Measurements from ENCODE around the gene EPHB2. TPM values are rescaled to one million over a fixed set of nuclear protein-coding genes. Genes with fewer than 3 reads are reported as not detected.

The EPHB2 gene
- total RNA-seq, 4 donors from 2014 or later, result 0.08 to 3.4 (median 1.9) TPM

DNA sequence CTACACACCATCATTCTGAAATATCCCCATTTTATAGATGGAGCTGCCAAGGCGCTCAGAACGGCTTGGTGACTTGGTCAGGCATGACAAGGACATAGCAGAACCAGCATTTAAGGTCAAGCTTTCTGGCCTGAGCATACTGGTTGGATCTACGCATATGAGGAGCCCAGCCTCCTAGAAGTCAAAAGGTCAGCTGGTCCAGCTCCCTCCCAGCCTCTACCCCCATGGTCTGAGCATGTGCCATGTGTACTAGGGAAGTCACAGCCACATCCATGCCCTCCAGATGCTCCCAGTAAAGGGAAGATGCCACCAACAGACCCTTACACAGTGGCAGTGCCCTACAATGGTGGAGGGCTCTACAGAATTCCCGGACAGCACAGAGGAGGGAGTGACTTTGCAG lies 96.7 kb downstream of the EPHB2 start:
- TF ChIP-seq, protein P1, sequence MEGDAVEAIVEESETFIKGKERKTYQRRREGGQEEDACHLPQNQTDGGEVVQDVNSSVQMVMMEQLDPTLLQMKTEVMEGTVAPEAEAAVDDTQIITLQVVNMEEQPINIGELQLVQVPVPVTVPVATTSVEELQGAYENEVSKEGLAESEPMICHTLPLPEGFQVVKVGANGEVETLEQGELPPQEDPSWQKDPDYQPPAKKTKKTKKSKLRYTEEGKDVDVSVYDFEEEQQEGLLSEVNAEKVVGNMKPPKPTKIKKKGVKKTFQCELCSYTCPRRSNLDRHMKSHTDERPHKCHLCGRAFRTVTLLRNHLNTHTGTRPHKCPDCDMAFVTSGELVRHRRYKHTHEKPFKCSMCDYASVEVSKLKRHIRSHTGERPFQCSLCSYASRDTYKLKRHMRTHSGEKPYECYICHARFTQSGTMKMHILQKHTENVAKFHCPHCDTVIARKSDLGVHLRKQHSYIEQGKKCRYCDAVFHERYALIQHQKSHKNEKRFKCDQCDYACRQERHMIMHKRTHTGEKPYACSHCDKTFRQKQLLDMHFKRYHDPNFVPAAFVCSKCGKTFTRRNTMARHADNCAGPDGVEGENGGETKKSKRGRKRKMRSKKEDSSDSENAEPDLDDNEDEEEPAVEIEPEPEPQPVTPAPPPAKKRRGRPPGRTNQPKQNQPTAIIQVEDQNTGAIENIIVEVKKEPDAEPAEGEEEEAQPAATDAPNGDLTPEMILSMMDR (IDR thresholded peaks at IDR 0.05), result no peak
- no peak for TF ChIP-seq POLR2A (IDR thresholded peaks at IDR 0.05)
- Histone ChIP-seq H3K27ac (no peak overlapping the region), H3K4me3 (no peak overlapping the region), H3K27me3 (peaks cover 0 to 68% (median 0%) of the 10 kb centered on the region in 4 donors), H3K36me3 (no peaks in the 10 kb centered on the region), H3K9me3 (no peaks in the 10 kb centered on the region), H3K4me1 (peaks cover 7 to 45% (median 8%) of the 10 kb centered on the region in 3 donors)
- WGBS, 2 donors, result 89 to 92% methylated on average over 4 of the region's 4 CpGs
- no peak for DNase-seq
- intact Hi-C loops (cut with DNase I), result no loop called here

DNA sequence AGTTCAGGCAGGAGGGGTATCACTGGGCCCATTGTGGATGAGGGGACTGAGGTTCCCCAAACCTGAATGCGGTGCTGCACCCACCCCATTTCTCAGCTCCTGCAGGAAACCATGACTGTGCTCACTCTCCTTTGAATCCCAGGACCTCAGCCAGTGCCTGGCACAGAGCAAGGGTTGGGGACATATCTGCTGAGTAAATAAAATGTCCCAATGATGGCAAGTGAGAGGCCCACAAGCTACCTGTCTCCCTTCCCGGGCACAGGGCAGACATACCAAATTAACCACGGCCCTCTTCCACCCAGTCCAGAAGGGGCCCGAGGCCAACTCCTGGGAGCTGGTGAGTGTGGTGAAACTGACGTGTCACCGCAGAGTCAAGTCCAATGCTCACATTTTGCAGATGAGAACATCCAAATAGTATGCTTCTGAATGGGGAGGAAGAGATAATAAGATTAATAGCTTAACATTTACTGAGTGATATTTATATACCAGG lies 97.6 kb downstream of the EPHB2 start:
- Histone ChIP-seq H3K9me3 (no peaks in the 10 kb centered on the region), H3K27me3 (peaks cover 0 to 61% (median 0%) of the 10 kb centered on the region in 4 donors), H3K4me1 (peaks cover 7 to 45% (median 8%) of the 10 kb centered on the region in 3 donors), H3K27ac (peak overlapping the region in 3 of 4 donors; percentile 21 to 51 (median 29)), H3K36me3 (no peaks in the 10 kb centered on the region), H3K4me3 (no peak overlapping the region)
- no peak for TF ChIP-seq POLR2A (IDR thresholded peaks at IDR 0.05)
- TF ChIP-seq, protein P1 (IDR thresholded peaks at IDR 0.05), result no peak
- intact Hi-C loops (cut with DNase I), result no loop called here
- no peak for DNase-seq
- 31 to 37% methylated on average over 6 of the region's 6 CpGs for WGBS, 2 donors

DNA sequence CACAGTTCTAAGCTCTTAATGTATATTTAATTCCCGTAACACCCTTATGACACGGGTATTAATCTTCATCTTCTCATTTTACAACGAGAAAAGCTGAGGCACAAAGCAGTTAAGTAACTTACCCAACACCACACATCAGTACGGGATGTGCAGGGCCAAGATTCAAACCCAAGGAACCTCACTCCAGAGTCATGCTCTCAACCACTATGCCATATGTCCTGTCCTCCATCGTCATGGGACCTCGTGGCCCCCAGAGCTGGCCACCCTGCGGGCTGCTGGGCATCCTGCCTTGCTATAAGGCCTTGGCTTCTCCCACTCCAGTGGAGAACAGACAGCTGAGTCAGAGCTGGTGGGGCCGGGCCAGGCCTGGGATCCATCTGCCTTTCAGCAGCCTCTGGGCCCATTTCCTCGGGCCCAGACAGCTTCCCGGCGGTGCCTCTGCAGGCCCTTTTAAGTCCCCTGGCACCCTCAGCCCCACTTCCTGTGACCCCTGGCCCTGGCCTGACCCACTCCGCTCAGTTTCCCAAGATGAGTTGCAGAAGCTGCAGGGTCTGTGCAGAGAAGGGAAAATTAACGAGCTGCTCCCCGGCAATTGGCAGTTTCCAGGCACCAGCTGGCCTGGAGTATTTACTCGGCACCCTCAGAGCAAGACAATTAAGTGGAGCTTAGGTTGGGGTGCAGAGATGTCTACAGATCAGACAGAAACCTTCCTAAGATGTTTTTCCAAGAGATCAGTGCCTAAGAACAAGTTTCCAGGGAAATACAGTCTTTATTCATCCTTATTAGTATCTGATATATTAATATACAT lies 98.2 kb downstream of the EPHB2 start:
- no peak overlapping the region for H3K4me3 ChIP-seq
- peak overlapping the region in 3 of 4 donors; percentile 21 to 51 (median 29) for H3K27ac ChIP-seq
- H3K27me3 ChIP-seq, result peaks cover 0 to 67% (median 0%) of the 10 kb centered on the region in 4 donors
- peaks cover 7 to 42% (median 8%) of the 10 kb centered on the region in 3 donors for H3K4me1 ChIP-seq
- no peak for DNase-seq
- H3K36me3 ChIP-seq, result no peaks in the 10 kb centered on the region
- TF ChIP-seq POLR2A (IDR thresholded peaks at IDR 0.05), result no peak
- TF ChIP-seq, protein P1 (IDR thresholded peaks at IDR 0.05), result no peak
- intact Hi-C loops (cut with DNase I), result no loop called here
- H3K9me3 ChIP-seq, result no peaks in the 10 kb centered on the region
- 20 to 25% methylated on average over 5 to 11 of the region's 15 CpGs for WGBS, 2 donors

DNA sequence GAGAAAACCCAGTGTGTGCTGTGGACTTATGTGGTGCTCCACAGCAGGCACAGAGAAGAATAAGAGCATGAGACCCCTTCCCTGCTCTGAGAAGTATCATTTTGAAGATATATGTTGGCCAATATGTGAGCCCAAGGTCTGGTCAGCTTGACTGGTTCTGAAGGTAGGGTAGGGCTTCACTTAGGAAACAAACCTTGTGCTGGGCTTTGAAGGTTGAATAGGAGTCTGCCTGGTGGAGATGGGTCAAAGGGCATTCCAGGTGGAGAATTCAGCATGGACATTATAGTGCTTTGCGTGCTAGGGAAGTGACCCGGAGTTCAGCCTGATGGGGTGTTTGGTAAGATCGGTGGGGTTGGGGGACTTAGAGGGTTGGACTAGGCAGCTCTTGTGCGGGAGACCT lies 99.1 kb downstream of the EPHB2 start:
- WGBS, 2 donors, result 86 to 95% methylated on average over 4 of the region's 4 CpGs
- H3K36me3 ChIP-seq, result no peaks in the 10 kb centered on the region
- H3K9me3 ChIP-seq, result no peaks in the 10 kb centered on the region
- peaks cover 0 to 73% (median 0%) of the 10 kb centered on the region in 4 donors for H3K27me3 ChIP-seq
- H3K27ac ChIP-seq, result no peak overlapping the region
- DNase-seq, result no peak
- peaks cover 7 to 36% (median 8%) of the 10 kb centered on the region in 3 donors for H3K4me1 ChIP-seq
- no peak overlapping the region for H3K4me3 ChIP-seq
- intact Hi-C loops (cut with DNase I), result no loop called here
- TF ChIP-seq, protein P1 (IDR thresholded peaks at IDR 0.05), result no peak
- TF ChIP-seq POLR2A (IDR thresholded peaks at IDR 0.05), result no peak

DNA sequence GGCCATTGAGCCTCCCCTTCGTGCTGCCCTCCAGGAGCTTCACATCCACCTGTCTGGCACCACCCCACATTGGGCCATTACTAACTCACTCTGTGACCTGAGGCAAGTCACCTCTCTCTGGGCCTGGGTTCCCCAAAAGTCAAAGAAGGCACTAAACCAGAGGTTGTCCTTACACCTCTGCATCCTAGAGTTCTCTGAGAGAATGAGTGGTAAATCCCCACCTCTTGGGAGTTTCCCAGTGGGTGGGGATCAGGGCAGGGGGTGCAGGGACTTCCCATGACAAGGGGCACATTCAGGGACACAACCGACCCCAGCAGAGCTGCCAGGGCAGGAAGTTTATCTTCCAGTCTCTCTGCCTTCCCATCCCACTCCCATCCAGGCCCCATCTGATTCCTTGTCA lies 99.7 kb downstream of the EPHB2 start:
- intact Hi-C loops (cut with DNase I), result no loop called here
- Histone ChIP-seq H3K27ac (no peak overlapping the region), H3K9me3 (no peaks in the 10 kb centered on the region), H3K36me3 (no peaks in the 10 kb centered on the region), H3K4me1 (peaks cover 7 to 36% (median 8%) of the 10 kb centered on the region in 3 donors), H3K27me3 (peaks cover 0 to 67% (median 0%) of the 10 kb centered on the region in 4 donors), H3K4me3 (no peak overlapping the region)
- WGBS, 2 donors, result 60 to 65% methylated on average over 1 to 2 of the region's 2 CpGs
- TF ChIP-seq, protein P1 (IDR thresholded peaks at IDR 0.05), result no peak
- TF ChIP-seq POLR2A (IDR thresholded peaks at IDR 0.05), result no peak
- no peak for DNase-seq
